Stimulated activated effector memory CD8-positive, alpha-beta T cell treated with anti-CD3 and anti-CD28 coated beads, Interleukin-12 subunit alpha, Interleukin-12 subunit beta, amount 100 ng/mL, for 72 hours (primary cell): Measurements from ENCODE around the gene SYNPR.

Experiments
- ATAC-seq: fragments of 150-1000 bp; cut with Tn5 transposase; 2 replicates; pipeline ENCODE4 v1.10.0; 2021
- DNase-seq, 2 donors: peaks; one replicate each; pipeline ENCODE4 v3.0.0; 2021 to 2022; ENCODE audit warnings: low spot score in 2 of 2
- H3K27ac Mint-ChIP-seq: one replicate; pipeline ENCODE4 v1.8.0; 2022; ENCODE audit warnings: mild to moderate bottlenecking, mixed read lengths
- H3K36me3 Mint-ChIP-seq: one replicate; pipeline ENCODE4 v1.8.0; 2022; ENCODE audit warnings: mild to moderate bottlenecking, mixed read lengths
- H3K4me1 Mint-ChIP-seq: one replicate; pipeline ENCODE4 v1.8.0; 2022; ENCODE audit warnings: mixed read lengths
- H3K4me3 Mint-ChIP-seq: one replicate; pipeline ENCODE4 v1.8.0; 2022; ENCODE audit warnings: mild to moderate bottlenecking, mixed read lengths
- H3K9me3 Mint-ChIP-seq: one replicate; pipeline ENCODE4 v1.8.0; 2022; ENCODE audit warnings: mixed read lengths

The SYNPR gene

DNA sequence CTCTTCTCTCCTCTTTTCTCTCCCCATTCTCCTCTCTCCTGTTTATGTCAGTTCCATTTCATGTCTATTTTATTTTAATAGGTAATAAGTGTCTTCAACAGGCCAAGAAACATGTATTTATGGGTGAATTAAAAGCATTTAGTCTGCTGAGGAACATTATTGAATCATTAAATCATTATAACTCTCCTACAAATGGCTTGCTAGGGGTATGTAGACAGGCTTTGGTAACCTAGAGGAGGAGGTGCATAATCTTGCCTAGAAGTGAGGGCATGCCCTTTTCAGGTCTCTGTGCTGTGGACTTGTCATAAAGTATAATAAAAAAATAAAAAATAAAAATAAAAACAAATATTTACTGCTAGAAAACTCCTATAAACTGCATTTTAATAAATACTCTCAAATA lies 285.5 kb downstream of the SYNPR start:
- Mint-ChIP-seq H3K36me3 (no peaks in the 10 kb centered on the region), H3K9me3 (no peaks in the 10 kb centered on the region), H3K4me1 (no peaks in the 10 kb centered on the region), H3K4me3 (no peak overlapping the region), H3K27ac (no peak overlapping the region)
- DNase-seq, result no peak
- no peak for ATAC-seq

DNA sequence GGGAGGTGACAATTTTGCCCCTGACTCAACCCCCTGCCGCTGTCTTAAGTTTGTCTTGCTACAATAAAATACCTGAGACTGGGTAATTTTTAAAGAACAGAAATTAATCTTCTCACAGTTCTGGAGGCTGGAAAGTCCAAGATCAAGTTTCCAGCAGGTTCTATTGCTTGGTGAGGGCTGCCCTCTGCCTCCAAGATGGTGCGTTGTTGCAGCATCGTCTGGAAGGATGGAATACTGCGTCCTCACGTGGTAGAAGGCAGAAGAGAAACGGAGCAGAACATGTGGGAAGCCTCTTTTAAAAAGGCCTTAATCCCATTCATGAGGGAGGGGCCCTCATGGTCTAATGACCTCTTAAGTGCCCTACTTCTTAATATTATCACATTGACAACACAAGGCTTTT lies 287.1 kb downstream of the SYNPR start:
- H3K9me3 Mint-ChIP-seq, result no peaks in the 10 kb centered on the region
- no peak overlapping the region for H3K4me3 Mint-ChIP-seq
- DNase-seq, result no peak
- no peak overlapping the region for H3K27ac Mint-ChIP-seq
- no peaks in the 10 kb centered on the region for H3K4me1 Mint-ChIP-seq
- no peak for ATAC-seq
- H3K36me3 Mint-ChIP-seq, result no peaks in the 10 kb centered on the region

DNA sequence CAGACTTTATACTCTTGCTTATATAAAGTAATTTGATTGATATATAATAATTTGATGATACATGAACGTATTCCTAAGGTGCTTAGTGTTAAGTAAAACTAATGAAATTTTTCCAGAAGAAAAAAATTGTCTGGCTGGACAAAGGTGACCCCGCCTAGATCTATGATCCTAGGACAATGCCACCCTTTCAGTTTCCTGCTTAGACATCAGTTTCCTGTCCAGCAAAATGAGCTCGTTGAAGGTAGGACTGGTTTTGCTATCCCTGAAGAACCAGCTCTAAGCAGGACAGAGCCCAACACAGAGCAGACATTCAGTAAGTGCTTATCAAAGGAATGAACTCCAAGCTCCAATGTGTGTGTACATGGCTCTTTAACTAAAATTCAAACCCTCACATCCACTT lies 293.6 kb downstream of the SYNPR start:
- Mint-ChIP-seq H3K4me1 (no peaks in the 10 kb centered on the region), H3K36me3 (no peaks in the 10 kb centered on the region), H3K9me3 (peaks cover 2% of the 10 kb centered on the region), H3K4me3 (no peak overlapping the region), H3K27ac (no peak overlapping the region)
- no peak for ATAC-seq
- no peak for DNase-seq

DNA sequence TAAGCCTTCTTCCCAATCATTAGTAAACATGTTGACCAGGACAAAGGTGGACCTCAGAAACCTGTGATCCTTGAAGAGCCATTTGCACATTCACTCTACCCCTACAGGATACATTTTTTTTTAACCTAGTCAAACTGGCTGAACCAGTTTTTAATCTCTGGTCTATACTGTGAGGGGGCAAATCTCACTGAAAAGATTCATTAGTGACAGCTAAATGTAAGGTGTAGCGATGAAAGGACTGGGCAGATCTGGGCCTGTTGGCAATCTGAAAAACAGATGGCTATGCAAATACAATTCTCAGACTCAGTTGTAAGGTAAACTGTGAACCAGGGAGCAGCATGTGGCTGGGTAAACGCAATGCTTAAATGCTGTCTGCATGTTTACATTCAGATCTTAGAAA lies 298.7 kb downstream of the SYNPR start:
- peaks cover 5% of the 10 kb centered on the region for H3K9me3 Mint-ChIP-seq

DNA sequence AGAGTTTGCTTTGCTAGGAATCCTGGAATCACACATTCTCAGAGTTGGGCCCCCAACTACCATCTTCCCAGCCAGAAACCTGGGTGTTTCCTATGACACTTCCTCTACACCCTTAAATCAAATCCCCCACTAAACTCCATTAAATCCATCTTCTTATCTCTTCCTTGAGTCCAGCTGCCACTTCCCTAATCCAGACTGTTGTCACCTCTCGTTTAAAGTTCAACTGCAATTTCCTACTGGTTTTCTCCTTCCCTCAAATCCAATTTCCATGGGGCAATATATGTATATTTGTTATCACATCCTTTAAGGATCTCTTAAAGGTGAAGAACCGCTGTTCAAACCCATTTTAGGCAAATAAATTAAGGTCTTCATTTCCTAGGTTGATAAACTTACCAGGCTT lies 300.8 kb downstream of the SYNPR start:
- Mint-ChIP-seq H3K4me3 (no peak overlapping the region), H3K9me3 (peaks cover 3% of the 10 kb centered on the region), H3K27ac (no peak overlapping the region), H3K4me1 (no peaks in the 10 kb centered on the region), H3K36me3 (no peaks in the 10 kb centered on the region)
- ATAC-seq (no peak), DNase-seq (no peak)

More for the DNA sequence above, 298.7 kb downstream of the SYNPR start:
- H3K4me1 Mint-ChIP-seq, result no peaks in the 10 kb centered on the region
- no peak for DNase-seq
- no peak overlapping the region for H3K27ac Mint-ChIP-seq
- ATAC-seq, result no peak
- no peaks in the 10 kb centered on the region for H3K36me3 Mint-ChIP-seq
- H3K4me3 Mint-ChIP-seq, result no peak overlapping the region

DNA sequence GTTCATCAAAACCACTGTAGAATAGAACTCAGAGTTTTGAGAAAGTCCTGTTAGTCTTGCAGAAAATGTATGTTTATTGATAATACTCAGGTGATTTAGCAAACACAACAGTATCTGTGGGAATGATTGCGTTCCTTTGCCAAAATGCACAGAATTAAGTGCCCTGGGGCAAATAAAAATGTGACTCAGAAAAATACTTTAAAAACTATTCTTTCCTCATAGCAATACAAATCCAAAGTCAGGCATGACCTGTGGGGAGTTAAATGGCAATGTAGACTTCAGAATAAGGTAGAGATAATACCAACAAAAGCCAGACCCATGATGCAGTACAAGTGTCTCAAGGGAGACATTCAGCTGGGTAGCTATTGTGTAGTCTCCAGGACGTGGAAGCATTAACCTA lies 302.0 kb downstream of the SYNPR start:
- Mint-ChIP-seq H3K36me3 (no peaks in the 10 kb centered on the region), H3K9me3 (peaks cover 8% of the 10 kb centered on the region), H3K4me3 (no peak overlapping the region), H3K27ac (no peak overlapping the region), H3K4me1 (no peaks in the 10 kb centered on the region)
- DNase-seq, result no peak
- no peak for ATAC-seq

DNA sequence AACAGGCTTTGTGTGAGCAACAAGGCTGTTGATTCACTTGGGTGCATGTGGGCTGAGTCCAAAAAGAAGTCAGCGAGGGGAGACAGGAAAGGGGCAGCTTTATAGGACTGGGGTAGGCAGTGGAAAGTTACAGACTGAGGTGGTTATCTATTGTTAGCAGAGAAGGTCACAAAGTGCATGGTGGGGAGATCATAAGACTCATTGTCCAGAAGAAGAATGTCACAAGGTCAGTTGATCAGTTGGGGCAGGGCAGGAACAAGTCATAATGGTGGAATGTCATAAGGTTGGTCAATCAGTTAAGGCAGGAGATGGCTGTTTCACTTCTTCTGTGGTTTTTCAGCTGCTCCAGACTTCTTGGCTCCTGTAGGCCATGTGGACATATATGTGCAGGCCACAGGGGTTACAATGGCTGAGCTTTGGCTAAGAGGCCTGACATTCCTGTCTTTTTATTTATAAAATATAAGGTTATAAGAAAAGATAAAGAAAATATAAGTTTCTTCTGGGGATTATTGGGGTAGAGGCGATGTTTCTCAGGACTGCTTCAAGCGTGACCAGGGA lies 304.9 kb downstream of the SYNPR start:
- no peaks in the 10 kb centered on the region for H3K4me1 Mint-ChIP-seq
- H3K4me3 Mint-ChIP-seq, result no peak overlapping the region
- peaks cover 5% of the 10 kb centered on the region for H3K9me3 Mint-ChIP-seq
- no peak for ATAC-seq
- H3K36me3 Mint-ChIP-seq, result no peaks in the 10 kb centered on the region
- no peak overlapping the region for H3K27ac Mint-ChIP-seq
- no peak for DNase-seq

DNA sequence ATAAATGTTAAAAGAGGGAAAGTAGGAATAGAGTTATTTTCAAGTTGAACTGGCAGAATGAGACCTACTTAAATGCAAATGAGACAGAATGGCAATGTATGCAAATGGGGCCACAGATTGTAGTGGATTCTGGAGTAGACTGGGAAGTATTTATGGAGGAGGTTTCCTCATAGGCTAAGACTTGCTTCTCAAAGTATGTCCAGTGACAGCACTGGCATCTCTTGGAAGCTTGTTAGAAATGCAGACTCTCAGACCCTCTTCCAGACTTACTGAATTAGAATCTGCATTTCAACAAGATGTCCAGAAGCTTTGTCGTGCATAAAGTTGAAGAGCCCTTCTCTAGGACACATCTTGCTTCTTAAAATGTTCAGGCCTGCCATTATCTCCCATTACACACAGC lies 306.6 kb downstream of the SYNPR start:
- Mint-ChIP-seq H3K4me3 (no peak overlapping the region), H3K4me1 (no peaks in the 10 kb centered on the region), H3K27ac (no peak overlapping the region), H3K9me3 (peaks cover 5% of the 10 kb centered on the region), H3K36me3 (no peaks in the 10 kb centered on the region)
- DNase-seq (no peak), ATAC-seq (no peak)

DNA sequence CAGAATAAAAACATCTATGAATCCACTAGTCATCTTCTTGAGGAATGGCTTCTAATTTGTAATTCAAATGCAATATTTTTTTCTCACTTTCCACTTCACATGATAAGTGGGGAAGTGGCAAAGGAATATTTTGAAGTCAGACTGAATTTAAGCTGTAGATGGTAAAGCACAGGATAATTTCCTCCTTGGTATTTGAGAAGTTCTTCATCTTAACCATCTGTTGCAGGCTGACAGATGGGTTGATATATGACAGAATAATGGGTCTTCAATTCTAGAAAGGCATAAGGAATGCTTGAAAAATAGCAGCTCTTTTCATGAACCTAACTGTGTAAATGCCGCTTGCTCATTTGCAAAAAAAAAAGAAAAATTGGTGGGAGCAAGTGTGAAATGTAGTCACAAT lies 307.8 kb downstream of the SYNPR start:
- ATAC-seq (no peak), DNase-seq (no peak)
- Mint-ChIP-seq H3K4me1 (no peaks in the 10 kb centered on the region), H3K4me3 (no peak overlapping the region), H3K36me3 (no peaks in the 10 kb centered on the region), H3K9me3 (peaks cover 5% of the 10 kb centered on the region), H3K27ac (no peak overlapping the region)

DNA sequence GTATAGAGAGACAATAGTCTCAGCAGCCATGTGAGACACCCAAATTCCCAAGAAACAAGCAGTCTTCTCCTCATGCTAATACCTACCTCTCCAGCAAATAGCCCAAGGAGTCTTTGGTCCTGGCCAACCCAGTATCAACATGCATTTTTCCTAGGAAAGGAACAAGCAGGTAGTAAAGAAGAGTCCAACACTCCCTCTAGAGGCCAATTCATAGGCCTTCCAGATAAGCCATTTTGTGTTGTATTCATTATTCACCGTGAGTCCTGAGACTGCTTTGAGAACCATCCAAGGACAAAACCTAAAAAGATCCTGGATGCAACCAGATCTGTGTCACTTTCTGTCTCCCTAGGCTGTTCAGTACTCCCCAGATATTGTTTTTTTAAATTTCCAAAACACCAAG lies 310.8 kb downstream of the SYNPR start:
- Mint-ChIP-seq H3K27ac (no peak overlapping the region), H3K4me1 (no peaks in the 10 kb centered on the region), H3K9me3 (peaks cover 5% of the 10 kb centered on the region), H3K36me3 (no peaks in the 10 kb centered on the region), H3K4me3 (no peak overlapping the region)
- no peak for ATAC-seq
- no peak for DNase-seq

DNA sequence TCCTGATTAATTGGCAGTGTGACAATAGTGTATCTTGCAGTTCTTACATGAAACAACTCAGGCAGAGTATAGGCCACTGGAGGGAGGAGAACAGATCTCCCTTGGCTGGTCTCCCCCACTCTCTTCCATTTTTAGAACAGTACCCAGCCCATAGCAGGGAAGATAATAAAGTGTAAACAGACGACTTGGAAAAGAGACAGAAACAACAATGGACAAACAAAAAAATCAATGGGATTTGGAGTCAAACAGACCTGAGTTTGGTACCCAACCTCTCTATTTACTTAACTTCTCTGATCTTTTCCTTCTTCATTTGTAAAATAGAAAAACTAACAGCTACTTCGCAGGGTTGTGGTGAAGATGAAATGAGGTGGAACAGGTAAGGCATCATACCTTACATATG lies 315.7 kb downstream of the SYNPR start:
- no peaks in the 10 kb centered on the region for H3K4me1 Mint-ChIP-seq
- no peak overlapping the region for H3K4me3 Mint-ChIP-seq
- H3K9me3 Mint-ChIP-seq, result no peaks in the 10 kb centered on the region
- no peak for ATAC-seq
- no peak for DNase-seq
- H3K27ac Mint-ChIP-seq, result no peak overlapping the region
- no peaks in the 10 kb centered on the region for H3K36me3 Mint-ChIP-seq

DNA sequence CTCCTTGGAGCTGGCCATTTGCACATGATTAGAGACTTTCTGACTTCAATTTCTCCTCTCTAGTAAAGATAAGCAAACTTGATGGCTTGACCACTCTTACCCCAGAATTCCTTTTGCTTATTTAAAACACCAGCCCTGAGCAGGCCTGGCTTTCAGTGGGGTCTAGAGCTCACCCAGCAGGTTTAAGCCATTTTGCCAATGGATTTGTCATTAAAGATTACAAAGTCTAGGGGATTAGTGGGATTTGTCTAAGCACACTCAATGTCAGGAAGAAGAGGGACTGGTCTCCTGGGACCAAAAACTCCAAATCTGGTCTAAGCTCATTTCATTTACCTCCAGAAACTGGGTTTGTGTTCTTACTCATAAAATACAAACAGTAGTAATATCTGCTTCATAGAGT lies 317.1 kb downstream of the SYNPR start:
- no peaks in the 10 kb centered on the region for H3K4me1 Mint-ChIP-seq
- no peak overlapping the region for H3K27ac Mint-ChIP-seq
- DNase-seq, result no peak
- no peak for ATAC-seq
- no peaks in the 10 kb centered on the region for H3K9me3 Mint-ChIP-seq
- no peaks in the 10 kb centered on the region for H3K36me3 Mint-ChIP-seq
- no peak overlapping the region for H3K4me3 Mint-ChIP-seq

DNA sequence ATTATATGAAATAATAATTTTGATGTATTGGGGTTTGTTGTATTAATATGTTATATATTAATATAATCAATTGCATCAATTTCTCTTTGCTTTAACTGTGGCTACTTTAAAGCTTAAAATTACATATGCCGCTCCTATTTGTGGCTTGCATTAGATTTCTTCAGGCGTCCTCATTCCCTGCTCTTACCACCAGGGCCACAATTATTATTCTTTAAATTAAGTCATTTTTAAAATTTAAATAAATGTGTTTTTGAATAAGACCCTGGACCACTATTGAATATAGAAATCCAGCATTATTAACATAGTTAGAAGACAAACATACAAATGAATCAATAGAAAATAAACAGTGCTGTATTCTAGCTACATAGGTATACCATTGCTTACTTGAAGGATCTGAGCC lies 318.9 kb downstream of the SYNPR start:
- no peak overlapping the region for H3K4me3 Mint-ChIP-seq
- DNase-seq, result no peak
- ATAC-seq, result no peak
- no peak overlapping the region for H3K27ac Mint-ChIP-seq
- no peaks in the 10 kb centered on the region for H3K9me3 Mint-ChIP-seq
- H3K4me1 Mint-ChIP-seq, result no peaks in the 10 kb centered on the region
- H3K36me3 Mint-ChIP-seq, result no peaks in the 10 kb centered on the region

DNA sequence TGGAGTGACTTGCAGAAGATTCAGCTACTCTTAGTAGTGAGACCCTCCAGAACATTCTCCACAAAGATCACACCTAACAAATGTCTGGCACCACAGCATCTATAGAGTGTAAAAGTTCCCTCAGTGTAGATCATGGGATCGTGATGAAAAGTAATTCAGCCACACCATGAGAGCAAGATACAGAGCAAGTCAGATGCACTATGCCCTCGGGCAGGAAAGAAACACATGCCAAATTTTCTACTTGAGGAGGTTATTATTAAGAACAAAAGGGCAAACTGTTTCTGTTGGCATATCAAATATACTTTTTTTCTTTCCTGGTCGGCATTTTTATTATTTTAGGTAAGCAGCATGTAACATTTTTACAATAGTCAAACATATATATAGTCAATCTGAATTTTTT lies 329.6 kb downstream of the SYNPR start:
- H3K27ac Mint-ChIP-seq, result no peak overlapping the region
- DNase-seq (no peak), ATAC-seq (no peak)
- H3K9me3 Mint-ChIP-seq, result peaks cover 3% of the 10 kb centered on the region
- H3K4me1 Mint-ChIP-seq, result no peaks in the 10 kb centered on the region
- H3K36me3 Mint-ChIP-seq, result no peaks in the 10 kb centered on the region
- H3K4me3 Mint-ChIP-seq, result no peak overlapping the region

DNA sequence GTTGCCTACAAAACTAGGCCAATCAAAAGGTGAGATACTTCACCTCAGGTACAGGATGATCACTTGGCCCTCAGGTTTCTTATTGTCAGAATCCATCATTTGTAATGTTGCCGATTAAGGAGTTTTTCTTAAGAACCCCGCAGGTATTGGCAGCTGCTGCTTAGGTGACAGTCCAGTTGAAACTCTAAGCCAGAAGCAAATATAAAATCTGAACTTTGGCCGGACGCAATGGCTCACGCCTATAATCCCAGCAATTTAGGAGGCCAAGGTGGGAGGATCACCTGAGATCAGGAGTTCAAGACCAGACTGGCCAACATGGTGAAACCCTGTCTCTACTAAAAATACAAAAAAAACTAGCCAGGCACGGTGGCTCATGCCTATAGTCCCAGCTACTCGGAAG lies 331.3 kb downstream of the SYNPR start:
- Mint-ChIP-seq H3K4me3 (no peak overlapping the region), H3K9me3 (peaks cover 3% of the 10 kb centered on the region), H3K4me1 (no peaks in the 10 kb centered on the region), H3K27ac (no peak overlapping the region), H3K36me3 (no peaks in the 10 kb centered on the region)
- ATAC-seq, result no peak
- no peak for DNase-seq

DNA sequence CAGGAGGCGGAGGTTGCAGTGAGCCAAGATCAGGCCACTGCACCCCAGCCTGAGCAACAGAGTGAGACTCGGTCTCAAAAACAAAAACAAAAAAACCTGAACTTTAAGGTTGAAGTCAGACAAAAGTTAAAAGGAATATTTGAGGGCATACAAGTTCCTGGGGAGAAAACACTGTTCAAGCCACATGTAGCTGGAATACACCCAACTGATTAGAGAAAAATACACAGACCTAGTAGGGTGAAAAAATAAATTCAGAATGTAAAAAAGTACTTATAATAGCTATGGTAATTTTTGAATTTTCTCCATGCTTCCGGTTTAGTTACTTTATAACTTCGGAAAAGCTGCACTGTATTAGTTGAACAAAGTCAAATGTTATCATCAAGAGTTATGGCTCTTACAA lies 331.7 kb downstream of the SYNPR start:
- ATAC-seq (no peak), DNase-seq (no peak)
- no peak overlapping the region for H3K27ac Mint-ChIP-seq
- peaks cover 3% of the 10 kb centered on the region for H3K9me3 Mint-ChIP-seq
- H3K4me1 Mint-ChIP-seq, result no peaks in the 10 kb centered on the region
- no peaks in the 10 kb centered on the region for H3K36me3 Mint-ChIP-seq
- H3K4me3 Mint-ChIP-seq, result no peak overlapping the region

DNA sequence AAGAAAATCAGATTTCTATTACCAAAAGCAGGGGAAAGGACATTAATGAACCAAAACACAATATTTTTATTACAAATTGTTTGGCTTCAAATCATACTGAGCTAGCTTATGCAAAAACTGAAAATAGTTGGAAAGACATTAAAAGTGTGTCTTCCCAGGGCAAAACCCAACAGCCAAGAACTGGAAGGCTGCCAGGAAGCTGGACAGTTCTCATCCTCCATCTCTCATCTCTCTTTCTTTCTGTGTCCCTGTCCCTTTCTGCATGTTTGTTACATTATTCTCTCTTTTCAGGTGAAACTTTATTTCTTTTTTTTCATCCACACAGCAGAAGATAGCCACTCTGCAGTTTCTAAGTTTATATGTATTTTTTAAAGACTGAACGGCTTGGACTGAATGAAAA lies 333.3 kb downstream of the SYNPR start:
- Mint-ChIP-seq H3K4me3 (no peak overlapping the region), H3K4me1 (no peaks in the 10 kb centered on the region), H3K9me3 (no peaks in the 10 kb centered on the region), H3K27ac (no peak overlapping the region), H3K36me3 (no peaks in the 10 kb centered on the region)
- ATAC-seq (no peak), DNase-seq (no peak)
